Putamen (tissue), 1 donor: Measurements from ENCODE around the gene NPIPB5.
"Not testable (repeated sequence)": the region's sequence is repeated elsewhere in the genome, so short reads cannot be mapped to it uniquely, and the experiment has no call there.

ENCODE experiments used
- DNase-seq: peaks from one replicate; pipeline ENCODE4 v3.0.0-alpha.2; 2016; ENCODE audit warnings: low spot score

The NPIPB5 gene

DNA sequence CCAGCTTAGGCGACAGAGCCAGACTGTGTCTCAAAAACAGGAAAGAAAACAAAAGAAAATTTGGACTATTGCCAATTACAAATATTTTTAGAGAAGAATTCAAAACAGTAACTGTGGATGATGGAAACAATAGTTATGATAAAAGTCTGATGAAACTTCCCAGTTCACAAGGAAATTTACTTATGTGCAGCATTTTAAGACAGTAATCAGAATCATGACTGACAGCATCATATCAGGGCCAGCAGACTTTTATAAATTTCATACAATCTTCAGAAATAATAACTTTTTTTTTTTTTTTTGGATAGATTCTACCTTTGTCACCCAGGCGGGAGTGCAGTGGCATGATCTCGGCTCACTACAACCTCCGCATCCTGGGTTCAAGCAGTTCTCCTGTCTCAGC, at the start of gene NPIPB5:
NPIPB5 (plus strand) TSS at position 301 of the 400 bp plus-strand sequence. CDS start 2,911 bp downstream, outside the sequence.
- not testable (repeated sequence) for DNase-seq

DNA sequence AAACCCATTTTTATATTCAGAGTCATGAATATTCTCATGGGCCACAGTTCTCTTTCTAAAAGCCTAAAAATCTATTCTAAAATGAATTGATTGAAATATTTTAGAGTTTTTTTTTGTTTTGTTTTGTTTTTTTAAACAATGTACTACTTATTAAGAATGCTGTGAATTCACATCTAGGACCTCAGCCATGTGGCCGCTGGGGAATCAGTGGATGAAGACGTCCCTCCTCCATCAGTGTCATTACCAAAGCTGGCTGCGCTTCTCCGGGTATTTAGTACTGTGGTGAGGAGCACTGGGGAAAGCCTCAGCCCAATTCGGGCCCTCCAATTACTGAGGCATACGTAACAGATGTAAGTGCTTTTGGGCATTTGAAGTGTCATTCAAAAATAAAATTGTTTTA, 41.8 kb upstream of the NPIPB5 start:
- not testable (repeated sequence) for DNase-seq

DNA sequence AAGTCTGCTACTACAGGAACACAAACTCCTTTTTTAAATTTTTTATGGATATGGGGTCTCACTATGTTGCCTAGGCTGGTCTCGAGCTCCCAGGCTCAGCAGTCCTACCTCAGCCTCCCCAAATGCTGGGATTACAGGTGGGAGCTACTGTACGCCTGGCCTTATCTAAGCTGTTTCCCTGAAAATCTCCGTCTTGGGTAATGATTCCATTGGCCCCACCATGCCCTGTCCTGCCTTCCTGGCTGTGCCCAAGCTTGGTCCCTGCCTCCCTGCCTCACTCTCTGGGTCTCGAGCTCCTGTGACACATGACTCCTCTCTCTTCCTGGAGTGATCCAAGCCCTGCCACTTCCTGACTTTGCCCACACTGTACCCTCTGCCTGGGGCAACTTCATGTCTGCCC, 27.3 kb downstream of the NPIPB5 start:
- DNase-seq = not testable (repeated sequence)

DNA sequence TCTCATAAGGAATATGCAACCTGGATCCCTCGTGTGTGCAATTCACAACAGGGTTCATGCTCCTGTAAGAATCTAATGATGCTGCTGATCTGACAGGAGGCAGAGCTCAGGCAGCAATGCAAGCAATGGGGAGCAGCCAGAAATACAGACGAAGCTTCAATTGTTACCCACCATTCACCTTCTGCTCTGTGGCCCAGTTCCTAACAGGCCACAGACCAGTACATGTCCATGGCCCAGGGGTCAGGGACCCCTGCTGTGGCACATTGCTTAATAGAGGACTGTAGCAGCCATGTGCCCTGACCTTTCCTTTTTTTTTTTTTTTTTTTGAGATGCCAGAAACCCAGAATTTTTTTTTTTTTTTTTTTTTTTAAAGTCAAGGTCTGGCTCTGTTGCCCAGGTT, 34.1 kb downstream of the NPIPB5 start:
- DNase-seq = not testable (repeated sequence)

- DNase-seq = not testable (repeated sequence)
These were observed 35.9 kb downstream of the NPIPB5 start for GRCh38 chr16:22546630-22547029.

DNA sequence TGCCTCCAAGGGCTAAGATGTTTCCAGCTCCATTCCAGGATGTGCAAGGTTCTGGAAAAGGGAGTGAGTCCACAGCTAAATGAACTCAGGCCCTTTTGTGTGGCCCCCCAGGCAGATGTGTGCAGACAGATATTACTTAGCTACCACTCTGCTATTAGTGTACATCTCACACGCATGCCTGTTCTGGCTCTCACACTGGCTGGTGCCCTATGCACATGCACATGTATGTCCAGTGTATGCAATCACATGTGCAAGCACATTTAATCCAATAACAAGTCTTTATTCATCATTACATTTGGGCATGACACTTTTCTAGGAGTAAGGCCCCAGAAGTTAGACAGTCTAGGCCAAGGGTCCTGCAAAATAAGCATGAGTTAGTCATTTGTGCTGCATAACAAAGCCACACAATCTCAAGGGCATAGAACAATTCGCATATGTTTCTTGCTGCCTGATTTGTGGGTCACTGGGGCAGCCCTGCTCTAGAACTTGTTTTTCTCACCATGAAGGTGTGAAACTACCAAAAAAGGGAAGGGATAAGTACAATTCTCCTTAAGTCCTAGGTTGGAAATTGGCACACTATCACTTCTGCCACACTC, 36.6 kb downstream of the NPIPB5 start:
- not testable (repeated sequence) for DNase-seq

DNA sequence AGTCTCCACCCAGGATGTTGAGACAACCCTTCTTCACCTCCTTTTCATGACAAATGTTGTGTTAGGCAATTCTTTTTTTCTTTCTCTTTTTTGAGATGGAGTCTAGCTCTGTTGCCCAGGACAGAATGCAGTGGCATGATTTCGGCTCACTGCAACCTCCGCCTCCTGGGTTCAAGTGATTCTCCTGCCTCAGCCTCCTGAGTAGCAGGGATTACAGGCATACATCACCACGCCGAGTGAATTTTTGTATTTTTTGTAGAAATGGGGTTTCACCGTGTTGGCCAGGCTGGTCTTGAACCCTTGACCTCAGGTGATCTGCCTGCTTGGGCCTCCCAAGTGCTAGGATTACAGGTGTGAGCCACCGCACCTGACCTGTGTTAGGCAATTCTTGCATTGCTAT, 39.2 kb downstream of the NPIPB5 start:
- not testable (repeated sequence) for DNase-seq

GRCh38 chr16:22551143-22551542, 40.5 kb downstream of the NPIPB5 start:
- DNase-seq = not testable (repeated sequence)

DNA sequence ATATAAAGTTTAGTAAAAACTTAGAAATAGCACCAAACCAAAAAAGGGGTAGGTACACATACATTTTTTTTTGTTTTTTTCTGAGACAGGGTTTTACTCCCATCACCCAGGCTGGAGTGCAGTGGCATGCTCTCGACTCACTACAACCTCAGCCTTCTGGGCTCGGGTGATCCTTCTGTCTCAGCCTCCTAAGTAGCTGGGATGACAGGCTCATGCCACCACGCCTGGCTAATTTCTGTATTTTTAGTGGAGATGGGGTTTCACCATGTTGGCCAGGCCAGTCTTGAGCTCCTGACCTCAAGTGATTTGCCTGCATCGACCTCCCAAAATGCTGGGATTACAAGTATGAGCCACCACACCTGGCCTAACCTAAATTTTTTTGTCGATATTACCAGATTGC, 41.0 kb downstream of the NPIPB5 start:
- not testable (repeated sequence) for DNase-seq

- DNase-seq = not testable (repeated sequence)
These were observed 46.1 kb downstream of the NPIPB5 start for GRCh38 chr16:22556759-22557158.
